OCI-LY1 (cell line): Measurements from ENCODE around the gene KCNK3.

Experiments used
- EZH2 ChIP-seq: fragments of 200-600 bp; sonication (generic), shearing (Covaris generic); IDR thresholded peaks from 2 replicates; pipeline ENCODE4 v1.8.0; 2017; ENCODE audit warnings: borderline replicate concordance, mixed run types, mild to moderate bottlenecking, antibody characterized with exemption, low read length, moderate library complexity, mixed read lengths
- TF ChIP-seq, protein P1 (sequence below): fragments of 200-600 bp; sonication (generic), shearing (Covaris generic); IDR thresholded peaks from 2 replicates; pipeline ENCODE4 v1.5.1; 2017; ENCODE audit warnings: mild to moderate bottlenecking, antibody characterized with exemption, low read length, moderate library complexity, mixed read lengths

DNA sequence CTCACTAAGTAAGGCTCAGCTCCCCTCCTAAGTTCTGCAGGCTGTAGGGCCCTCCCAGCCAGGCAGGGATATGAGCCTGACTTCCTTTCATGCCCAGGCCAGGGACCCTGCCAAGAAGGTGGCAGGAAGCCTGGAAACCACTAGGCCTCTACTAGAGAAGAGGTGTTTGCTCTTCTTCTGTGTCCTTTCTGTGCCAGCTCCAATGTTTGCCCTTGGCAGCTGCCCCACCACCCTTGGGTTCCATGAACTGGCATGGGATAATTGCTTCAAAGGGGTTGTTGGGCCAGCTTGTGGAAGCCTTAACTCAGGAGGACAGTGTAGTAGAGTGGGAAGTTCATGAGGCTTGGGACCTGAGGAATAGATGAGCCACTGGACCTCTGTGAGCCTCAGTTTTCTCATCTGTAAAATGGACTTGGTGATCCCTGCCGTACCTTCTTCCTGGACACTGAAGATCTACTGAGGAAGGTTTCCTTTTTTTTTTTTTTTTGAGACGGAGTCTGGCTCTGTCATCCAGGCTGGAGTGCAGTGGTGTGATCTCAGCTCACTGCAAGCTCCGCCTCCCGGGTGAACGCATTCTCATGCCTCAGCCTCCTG lies 75.5 kb downstream of the KCNK3 start:
- TF ChIP-seq, protein P1, sequence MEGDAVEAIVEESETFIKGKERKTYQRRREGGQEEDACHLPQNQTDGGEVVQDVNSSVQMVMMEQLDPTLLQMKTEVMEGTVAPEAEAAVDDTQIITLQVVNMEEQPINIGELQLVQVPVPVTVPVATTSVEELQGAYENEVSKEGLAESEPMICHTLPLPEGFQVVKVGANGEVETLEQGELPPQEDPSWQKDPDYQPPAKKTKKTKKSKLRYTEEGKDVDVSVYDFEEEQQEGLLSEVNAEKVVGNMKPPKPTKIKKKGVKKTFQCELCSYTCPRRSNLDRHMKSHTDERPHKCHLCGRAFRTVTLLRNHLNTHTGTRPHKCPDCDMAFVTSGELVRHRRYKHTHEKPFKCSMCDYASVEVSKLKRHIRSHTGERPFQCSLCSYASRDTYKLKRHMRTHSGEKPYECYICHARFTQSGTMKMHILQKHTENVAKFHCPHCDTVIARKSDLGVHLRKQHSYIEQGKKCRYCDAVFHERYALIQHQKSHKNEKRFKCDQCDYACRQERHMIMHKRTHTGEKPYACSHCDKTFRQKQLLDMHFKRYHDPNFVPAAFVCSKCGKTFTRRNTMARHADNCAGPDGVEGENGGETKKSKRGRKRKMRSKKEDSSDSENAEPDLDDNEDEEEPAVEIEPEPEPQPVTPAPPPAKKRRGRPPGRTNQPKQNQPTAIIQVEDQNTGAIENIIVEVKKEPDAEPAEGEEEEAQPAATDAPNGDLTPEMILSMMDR = no peak
- TF ChIP-seq EZH2 = no peak
